Upper lobe of left lung (tissue), 4 donors: ENCODE results near the gene INO80C.

ENCODE experiments used
- POLR2A ChIP-seq, 4 donors: fragments of 450-650 bp; IDR thresholded peaks; one replicate each; pipeline ENCODE4 v1.5.1; 2016 to 2017; ENCODE audit warnings: antibody characterized with exemption in 4 of 4, mild to moderate bottlenecking in 2 of 4
- POLR2AphosphoS5 ChIP-seq, 2 donors: sonication (generic); formaldehyde crosslinking; IDR thresholded peaks; one replicate each; pipeline ENCODE4 v1.5.1; 2017; ENCODE audit warnings: antibody characterized with exemption in 2 of 2
- TF ChIP-seq, protein P1 (sequence below), 6 experiments: fragments of 450-650 bp in 4 of 6; fragments of 200-600 bp in 2 of 6; sonication (generic) in 2 of 6; IDR thresholded peaks; one replicate each; pipeline ENCODE4 v1.5.1; 2016 to 2019; ENCODE audit warnings: antibody characterized with exemption in 6 of 6

- TF ChIP-seq, protein P1, sequence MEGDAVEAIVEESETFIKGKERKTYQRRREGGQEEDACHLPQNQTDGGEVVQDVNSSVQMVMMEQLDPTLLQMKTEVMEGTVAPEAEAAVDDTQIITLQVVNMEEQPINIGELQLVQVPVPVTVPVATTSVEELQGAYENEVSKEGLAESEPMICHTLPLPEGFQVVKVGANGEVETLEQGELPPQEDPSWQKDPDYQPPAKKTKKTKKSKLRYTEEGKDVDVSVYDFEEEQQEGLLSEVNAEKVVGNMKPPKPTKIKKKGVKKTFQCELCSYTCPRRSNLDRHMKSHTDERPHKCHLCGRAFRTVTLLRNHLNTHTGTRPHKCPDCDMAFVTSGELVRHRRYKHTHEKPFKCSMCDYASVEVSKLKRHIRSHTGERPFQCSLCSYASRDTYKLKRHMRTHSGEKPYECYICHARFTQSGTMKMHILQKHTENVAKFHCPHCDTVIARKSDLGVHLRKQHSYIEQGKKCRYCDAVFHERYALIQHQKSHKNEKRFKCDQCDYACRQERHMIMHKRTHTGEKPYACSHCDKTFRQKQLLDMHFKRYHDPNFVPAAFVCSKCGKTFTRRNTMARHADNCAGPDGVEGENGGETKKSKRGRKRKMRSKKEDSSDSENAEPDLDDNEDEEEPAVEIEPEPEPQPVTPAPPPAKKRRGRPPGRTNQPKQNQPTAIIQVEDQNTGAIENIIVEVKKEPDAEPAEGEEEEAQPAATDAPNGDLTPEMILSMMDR (IDR thresholded peaks at IDR 0.05) = no peak
- TF ChIP-seq POLR2A (IDR thresholded peaks at IDR 0.05) (no peak), POLR2AphosphoS5 (IDR thresholded peaks at IDR 0.05) (no peak)
These were observed 53.1 kb downstream of the INO80C start for GRCh38 chr18:35444636-35445035.
